GM12873 (cell line): ENCODE results near the gene DNAH5.

Source experiments
- TF ChIP-seq, protein P1 (sequence below): IDR thresholded peaks from 2 replicates; pipeline ENCODE4 v1.5.1; 2012; ENCODE audit warnings: low read depth, mild to moderate bottlenecking, moderate library complexity, low read length, control low read depth; ENCODE audit not compliant: insufficient read depth; ENCODE audit errors: missing control alignments

Gene DNAH5

DNA sequence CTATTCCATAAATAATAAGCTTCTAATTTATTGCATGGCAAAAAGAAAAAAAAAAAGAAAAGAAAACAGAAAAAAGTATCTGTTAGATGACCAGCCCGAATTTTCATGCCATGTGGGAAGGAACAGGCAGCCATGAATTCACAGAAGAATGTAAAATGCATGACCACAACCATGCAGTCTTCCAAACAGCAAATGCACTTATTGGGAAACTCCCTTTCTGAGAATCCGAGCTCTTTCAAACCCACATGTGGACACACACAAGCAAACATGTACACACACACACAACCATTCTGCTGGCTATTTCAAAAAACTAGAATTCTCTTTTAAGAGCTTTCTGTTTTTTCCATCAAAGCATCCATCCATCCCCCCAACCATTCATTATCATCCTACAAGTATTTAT is 236.1 kb downstream of the DNAH5 start:
- TF ChIP-seq, protein P1, sequence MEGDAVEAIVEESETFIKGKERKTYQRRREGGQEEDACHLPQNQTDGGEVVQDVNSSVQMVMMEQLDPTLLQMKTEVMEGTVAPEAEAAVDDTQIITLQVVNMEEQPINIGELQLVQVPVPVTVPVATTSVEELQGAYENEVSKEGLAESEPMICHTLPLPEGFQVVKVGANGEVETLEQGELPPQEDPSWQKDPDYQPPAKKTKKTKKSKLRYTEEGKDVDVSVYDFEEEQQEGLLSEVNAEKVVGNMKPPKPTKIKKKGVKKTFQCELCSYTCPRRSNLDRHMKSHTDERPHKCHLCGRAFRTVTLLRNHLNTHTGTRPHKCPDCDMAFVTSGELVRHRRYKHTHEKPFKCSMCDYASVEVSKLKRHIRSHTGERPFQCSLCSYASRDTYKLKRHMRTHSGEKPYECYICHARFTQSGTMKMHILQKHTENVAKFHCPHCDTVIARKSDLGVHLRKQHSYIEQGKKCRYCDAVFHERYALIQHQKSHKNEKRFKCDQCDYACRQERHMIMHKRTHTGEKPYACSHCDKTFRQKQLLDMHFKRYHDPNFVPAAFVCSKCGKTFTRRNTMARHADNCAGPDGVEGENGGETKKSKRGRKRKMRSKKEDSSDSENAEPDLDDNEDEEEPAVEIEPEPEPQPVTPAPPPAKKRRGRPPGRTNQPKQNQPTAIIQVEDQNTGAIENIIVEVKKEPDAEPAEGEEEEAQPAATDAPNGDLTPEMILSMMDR = no peak

DNA sequence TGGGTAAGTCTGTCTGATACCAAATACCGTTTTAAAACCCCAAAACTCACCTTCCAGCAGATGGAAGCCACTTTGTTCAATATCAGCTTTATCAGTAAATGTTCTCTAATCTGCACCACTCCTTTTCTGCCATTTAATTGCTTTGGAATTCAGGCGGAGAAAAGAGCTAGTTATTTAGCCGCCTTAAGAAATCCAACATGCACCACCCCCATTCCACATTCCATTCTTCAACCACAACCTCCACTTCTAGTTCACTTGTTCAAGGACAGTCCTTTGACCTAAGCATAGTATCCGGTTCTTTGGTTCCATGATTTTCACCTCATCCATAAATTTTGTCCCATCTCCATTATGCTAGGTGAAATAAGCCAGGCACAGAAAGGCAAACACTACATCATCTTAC is 240.1 kb downstream of the DNAH5 start:
- TF ChIP-seq, protein P1 = no peak

DNA sequence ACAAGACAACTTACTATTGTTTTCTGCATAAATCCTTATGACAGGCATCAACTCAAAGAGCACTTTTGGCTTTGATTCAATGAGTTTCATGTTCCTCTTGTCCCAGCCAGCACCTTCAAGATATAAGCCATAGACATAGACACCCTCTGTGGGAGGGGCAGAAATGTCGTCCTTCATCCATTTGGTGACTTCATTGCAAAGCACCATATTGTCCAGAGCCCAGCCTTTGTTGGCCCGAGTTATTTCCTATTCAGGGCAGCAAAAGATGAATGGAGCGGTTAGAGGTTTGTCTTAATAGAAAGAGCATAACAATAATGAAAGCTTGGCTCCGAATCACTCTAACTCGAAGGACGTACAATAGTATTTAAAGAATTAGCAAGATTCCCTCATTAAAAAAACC is 243.9 kb downstream of the DNAH5 start:
- TF ChIP-seq, protein P1 = no peak

DNA sequence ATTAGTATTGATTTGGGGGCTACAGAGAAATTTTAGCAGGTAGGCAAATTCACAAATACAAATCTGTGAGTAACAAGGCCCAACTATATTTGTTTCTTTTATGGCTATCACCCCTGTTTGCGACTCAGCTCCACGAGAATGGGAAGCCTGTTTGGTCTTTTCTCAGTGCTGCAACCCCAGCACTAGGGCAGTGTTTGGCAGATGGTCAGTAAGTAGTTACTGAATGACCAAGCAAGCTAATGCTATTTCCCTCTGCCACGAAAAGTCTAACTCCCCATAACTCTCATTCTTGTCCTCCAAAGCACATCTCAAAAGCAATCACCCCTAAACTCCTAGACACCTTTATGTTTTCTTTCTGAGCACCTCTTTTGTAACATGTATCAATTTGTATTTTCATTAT is 245.6 kb downstream of the DNAH5 start:
- TF ChIP-seq, protein P1 = no peak

DNA sequence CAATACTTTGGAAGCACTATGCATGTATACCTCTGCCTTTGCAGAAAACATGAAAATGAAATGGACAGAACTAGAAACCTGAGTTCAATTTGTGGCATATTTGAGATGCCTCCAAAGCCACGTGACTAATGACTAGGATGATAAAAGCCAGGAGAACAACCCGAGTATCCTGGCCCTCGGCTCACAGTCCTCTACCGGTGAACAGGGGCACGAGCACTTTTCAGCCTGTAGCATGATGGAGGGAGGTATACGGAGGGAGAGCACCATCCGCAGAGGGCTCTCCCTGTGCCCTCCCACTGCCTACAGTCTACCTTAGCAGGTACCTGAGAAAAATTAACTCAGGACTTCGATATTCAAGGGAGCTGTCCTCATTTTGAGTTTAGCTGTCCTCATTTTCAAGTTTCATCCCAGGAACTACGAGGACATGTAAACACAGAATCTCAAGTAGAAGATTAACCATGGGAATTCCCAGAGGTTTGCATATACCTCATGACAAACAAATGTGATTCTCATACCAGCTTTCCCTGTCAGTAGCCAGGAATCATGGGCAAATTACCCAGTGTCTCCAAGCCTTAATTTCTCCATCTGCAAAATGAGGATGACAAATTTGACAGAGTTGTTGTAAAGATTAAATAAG is 249.3 kb downstream of the DNAH5 start:
- TF ChIP-seq, protein P1 = no peak

DNA sequence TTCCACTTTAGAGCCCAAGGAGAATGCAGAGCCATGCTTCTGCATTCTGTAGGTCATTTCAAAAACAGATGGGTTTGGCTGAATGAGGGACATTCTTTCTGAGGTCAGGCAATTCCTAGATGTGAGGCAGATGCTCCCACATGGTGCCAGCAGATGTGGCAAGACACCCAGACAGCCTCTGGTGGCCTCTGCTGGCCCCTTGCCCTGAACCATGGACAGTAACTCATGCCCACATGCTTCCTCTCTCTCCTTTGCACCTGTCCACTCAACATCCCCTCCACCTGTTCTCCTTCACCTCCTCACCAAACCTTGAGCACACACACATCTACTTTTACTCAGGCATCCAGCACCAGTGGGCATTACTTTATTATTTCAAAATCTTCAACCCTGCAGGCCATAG is 252.3 kb downstream of the DNAH5 start:
- TF ChIP-seq, protein P1 = no peak

DNA sequence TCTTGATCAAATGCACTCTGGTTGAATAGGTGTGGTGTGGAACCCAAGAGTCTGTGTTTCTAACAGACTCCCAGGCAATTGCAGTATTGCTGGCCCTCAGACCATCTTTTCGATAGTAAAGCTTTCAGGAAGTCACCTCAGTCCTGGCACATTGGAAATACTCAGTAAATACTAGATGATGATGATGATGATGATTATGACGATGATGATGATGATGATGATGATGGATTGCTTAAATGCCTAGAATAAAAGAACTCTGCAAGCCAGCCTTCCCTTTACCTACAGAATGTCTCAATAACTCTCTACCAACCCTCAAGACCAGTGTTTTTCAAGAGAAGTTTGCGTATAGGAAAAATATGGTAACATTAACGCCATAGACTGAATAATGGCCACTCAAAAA is 268.0 kb downstream of the DNAH5 start:
- TF ChIP-seq, protein P1 = no peak
